ENCODE measurements around the gene EXOC6B. TPM values are rescaled to one million over a fixed set of nuclear protein-coding genes. Genes with fewer than 3 reads are reported as not detected.

Gene EXOC6B
- total RNA-seq, 1 donor from 2014 or later: 32.2 TPM

DNA sequence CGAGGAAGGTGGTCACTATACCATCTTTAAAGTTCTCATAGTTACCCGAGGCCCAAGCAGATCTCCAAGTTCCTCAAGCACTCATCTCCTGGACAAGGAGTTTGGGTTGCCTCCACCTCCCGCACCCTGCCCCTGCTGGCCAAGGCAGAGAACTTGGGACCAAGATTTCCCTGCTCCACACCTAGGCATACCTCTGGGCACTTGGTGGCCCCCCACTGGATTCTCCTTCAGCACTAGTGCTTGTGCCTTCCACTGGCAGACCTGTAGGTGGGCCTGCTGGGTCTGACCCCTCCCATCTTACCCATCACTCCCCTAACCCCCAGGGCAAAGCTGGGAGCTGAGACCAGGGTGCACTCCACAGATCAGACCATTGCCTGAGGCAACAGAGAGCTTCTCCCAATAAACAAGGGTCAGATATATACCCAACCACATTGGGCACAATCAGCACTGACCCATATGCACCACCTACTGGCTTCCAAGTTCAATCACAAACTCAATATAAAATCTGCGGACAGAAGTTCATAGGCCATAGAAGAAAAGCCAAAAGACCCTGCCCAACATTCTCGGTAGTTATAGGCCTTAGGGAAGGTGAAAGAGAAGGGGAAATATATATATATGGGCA lies 244.2 kb downstream of the EXOC6B start:
- H3K27ac Mint-ChIP-seq (ENCODE audit: unreplicated experiment): no peak overlapping the region
- H3K9me3 Mint-ChIP-seq (ENCODE audit: low read depth): peaks cover 10% of the 10 kb centered on the region
- TF ChIP-seq, protein P1, sequence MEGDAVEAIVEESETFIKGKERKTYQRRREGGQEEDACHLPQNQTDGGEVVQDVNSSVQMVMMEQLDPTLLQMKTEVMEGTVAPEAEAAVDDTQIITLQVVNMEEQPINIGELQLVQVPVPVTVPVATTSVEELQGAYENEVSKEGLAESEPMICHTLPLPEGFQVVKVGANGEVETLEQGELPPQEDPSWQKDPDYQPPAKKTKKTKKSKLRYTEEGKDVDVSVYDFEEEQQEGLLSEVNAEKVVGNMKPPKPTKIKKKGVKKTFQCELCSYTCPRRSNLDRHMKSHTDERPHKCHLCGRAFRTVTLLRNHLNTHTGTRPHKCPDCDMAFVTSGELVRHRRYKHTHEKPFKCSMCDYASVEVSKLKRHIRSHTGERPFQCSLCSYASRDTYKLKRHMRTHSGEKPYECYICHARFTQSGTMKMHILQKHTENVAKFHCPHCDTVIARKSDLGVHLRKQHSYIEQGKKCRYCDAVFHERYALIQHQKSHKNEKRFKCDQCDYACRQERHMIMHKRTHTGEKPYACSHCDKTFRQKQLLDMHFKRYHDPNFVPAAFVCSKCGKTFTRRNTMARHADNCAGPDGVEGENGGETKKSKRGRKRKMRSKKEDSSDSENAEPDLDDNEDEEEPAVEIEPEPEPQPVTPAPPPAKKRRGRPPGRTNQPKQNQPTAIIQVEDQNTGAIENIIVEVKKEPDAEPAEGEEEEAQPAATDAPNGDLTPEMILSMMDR (IDR thresholded peaks at IDR 0.05): peak; percentile 33
- no peaks in the 10 kb centered on the region for H3K27me3 Mint-ChIP-seq (ENCODE audit: low read depth)
- H3K4me3 Mint-ChIP-seq (ENCODE audit: unreplicated experiment): no peak overlapping the region
- peaks cover 23% of the 10 kb centered on the region for H3K4me1 Mint-ChIP-seq (ENCODE audit: low read depth)
- H3K36me3 Mint-ChIP-seq (ENCODE audit: low read depth): no peaks in the 10 kb centered on the region
- no peak for DNase-seq (ENCODE audit: low spot score)

DNA sequence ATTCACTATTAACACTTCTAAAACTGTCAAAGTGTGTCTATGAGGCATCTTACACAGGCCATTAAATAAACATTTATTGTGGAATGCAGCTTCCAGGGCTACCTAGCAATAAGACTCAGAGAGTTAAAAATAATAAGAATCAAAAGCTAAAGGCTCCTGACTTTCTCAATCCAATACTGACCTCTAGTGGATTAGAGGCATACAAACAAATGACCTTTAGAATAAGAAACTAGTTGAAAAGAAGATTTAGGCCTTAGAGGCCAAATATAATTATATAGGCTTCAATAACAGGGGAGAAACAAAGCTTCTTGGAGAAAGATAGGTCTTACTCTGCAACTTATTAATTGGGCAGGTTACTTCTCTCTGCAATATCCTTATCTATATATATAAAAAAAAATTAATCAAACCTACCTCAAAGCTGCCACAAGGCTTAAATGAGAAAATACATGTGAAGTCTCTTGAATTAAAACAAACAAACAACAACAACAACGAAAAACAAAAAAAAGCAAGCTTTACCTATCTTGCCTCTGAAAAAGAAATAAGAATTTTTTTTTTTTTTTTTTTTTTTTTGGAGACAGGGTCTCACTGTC lies 246.1 kb downstream of the EXOC6B start:
- Mint-ChIP-seq H3K27ac (ENCODE audit: unreplicated experiment) (no peak overlapping the region), H3K4me3 (ENCODE audit: unreplicated experiment) (no peak overlapping the region), H3K4me1 (ENCODE audit: low read depth) (peaks cover 42% of the 10 kb centered on the region), H3K9me3 (ENCODE audit: low read depth) (peaks cover 6% of the 10 kb centered on the region), H3K36me3 (ENCODE audit: low read depth) (no peaks in the 10 kb centered on the region), H3K27me3 (ENCODE audit: low read depth) (no peaks in the 10 kb centered on the region)
- TF ChIP-seq, protein P1 (IDR thresholded peaks at IDR 0.05): peak; percentile 94
- no peak for DNase-seq (ENCODE audit: low spot score)

DNA sequence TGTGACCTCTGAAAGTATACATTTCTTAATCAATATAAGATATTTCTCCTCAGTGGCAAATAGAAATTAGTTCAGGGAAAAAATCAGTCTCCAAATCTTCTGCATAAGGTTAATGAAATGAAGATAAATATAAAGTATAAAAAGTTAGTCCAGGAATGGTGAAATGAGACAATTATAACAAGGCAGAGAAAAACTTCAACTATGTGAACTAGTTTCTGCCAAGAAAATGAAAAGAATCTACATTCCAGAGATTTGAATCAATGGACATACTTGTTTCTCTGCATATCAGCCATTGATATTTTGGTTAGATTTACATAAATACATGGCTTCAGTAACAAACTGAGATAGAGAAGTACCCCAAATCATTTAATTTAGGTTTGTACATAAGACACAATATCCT lies 249.0 kb downstream of the EXOC6B start:
- Mint-ChIP-seq H3K4me1 (ENCODE audit: low read depth) (peaks cover 50% of the 10 kb centered on the region), H3K4me3 (ENCODE audit: unreplicated experiment) (peak overlapping the region; percentile 14), H3K36me3 (ENCODE audit: low read depth) (no peaks in the 10 kb centered on the region), H3K27me3 (ENCODE audit: low read depth) (no peaks in the 10 kb centered on the region), H3K9me3 (ENCODE audit: low read depth) (no peaks in the 10 kb centered on the region), H3K27ac (ENCODE audit: unreplicated experiment) (peak overlapping the region; percentile 90)
- no peak for DNase-seq (ENCODE audit: low spot score)
- TF ChIP-seq, protein P1 (IDR thresholded peaks at IDR 0.05): peak; percentile 6

DNA sequence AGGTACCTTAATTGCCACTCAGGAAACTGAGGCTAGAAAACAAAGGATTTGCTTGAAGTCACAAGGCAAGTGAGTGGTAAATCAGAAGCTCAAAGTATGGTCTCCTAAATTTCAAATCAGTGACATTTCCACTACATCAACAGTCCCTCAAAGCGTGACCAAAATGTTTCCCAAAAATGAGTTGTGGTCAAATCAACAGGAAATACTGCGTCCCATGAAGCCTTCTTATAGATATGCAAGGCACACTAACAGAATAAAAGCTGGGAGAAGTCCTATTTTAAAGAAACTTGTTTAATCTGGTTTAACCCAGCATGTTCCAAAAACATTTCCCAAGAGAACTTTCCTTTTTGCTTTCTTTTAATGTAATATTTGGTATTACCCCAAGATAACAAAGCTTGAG lies 249.4 kb downstream of the EXOC6B start:
- no peak for DNase-seq (ENCODE audit: low spot score)
- peaks cover 50% of the 10 kb centered on the region for H3K4me1 Mint-ChIP-seq (ENCODE audit: low read depth)
- H3K36me3 Mint-ChIP-seq (ENCODE audit: low read depth): no peaks in the 10 kb centered on the region
- no peaks in the 10 kb centered on the region for H3K27me3 Mint-ChIP-seq (ENCODE audit: low read depth)
- TF ChIP-seq, protein P1 (IDR thresholded peaks at IDR 0.05): no peak
- H3K27ac Mint-ChIP-seq (ENCODE audit: unreplicated experiment): peak overlapping the region; percentile 90
- no peak overlapping the region for H3K4me3 Mint-ChIP-seq (ENCODE audit: unreplicated experiment)
- no peaks in the 10 kb centered on the region for H3K9me3 Mint-ChIP-seq (ENCODE audit: low read depth)

DNA sequence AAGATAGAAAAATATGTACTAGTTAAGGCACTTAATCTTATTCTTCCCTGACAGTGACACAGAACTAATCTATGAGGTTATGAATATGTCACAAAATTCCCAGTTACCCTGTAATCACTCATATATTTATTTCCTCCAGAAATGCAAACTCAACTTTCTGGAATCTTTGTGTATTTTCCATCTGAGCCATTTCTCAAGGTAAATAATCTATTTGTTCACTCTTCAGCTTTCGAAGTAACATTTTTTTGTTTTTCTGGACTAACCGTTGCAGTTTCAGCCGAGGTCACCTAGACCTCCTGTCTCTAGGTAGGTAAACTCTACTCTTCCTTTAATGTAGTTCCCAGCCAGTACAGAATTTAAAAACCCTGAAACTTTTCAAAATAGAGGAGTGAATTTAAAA lies 250.9 kb downstream of the EXOC6B start:
- no peak for DNase-seq (ENCODE audit: low spot score)
- H3K9me3 Mint-ChIP-seq (ENCODE audit: low read depth): peaks cover 3% of the 10 kb centered on the region
- no peak overlapping the region for H3K27ac Mint-ChIP-seq (ENCODE audit: unreplicated experiment)
- peaks cover 61% of the 10 kb centered on the region for H3K4me1 Mint-ChIP-seq (ENCODE audit: low read depth)
- no peak overlapping the region for H3K4me3 Mint-ChIP-seq (ENCODE audit: unreplicated experiment)
- no peaks in the 10 kb centered on the region for H3K27me3 Mint-ChIP-seq (ENCODE audit: low read depth)
- H3K36me3 Mint-ChIP-seq (ENCODE audit: low read depth): peaks cover 1% of the 10 kb centered on the region
- TF ChIP-seq, protein P1 (IDR thresholded peaks at IDR 0.05): no peak

Data from chondrocyte (in vitro differentiated cells).